ENCODE data around the gene TMPRSS6.

The TMPRSS6 gene

GRCh38 chr22:37098976-37099591 is 10.4 kb downstream of the TMPRSS6 start:
- in situ Hi-C loops (cut with HindIII; ENCODE audit: low pct_ligation_motif_present, low pct_unique_long_range_greater_than_20kb, low sequenced_read_pairs) = no loop called here
- DNase-seq = no peak

GRCh38 chr22:37097346-37097745 is 12.2 kb downstream of the TMPRSS6 start:
- no peak for DNase-seq
- in situ Hi-C loops (cut with HindIII; ENCODE audit: low pct_ligation_motif_present, low pct_unique_long_range_greater_than_20kb, low sequenced_read_pairs) = no loop called here

- in situ Hi-C loops (cut with HindIII; ENCODE audit: low pct_ligation_motif_present, low pct_unique_long_range_greater_than_20kb, low sequenced_read_pairs) = no loop called here
- no peak for DNase-seq
These were observed 14.4 kb downstream of the TMPRSS6 start for GRCh38 chr22:37095113-37095512.

- DNase-seq = no peak
- in situ Hi-C loops (cut with HindIII; ENCODE audit: low pct_ligation_motif_present, low pct_unique_long_range_greater_than_20kb, low sequenced_read_pairs) = no loop called here
These were observed 15.3 kb downstream of the TMPRSS6 start for GRCh38 chr22:37094239-37094638.

- in situ Hi-C loops (cut with HindIII; ENCODE audit: low pct_ligation_motif_present, low pct_unique_long_range_greater_than_20kb, low sequenced_read_pairs) = no loop called here
These were observed 16.5 kb downstream of the TMPRSS6 start for GRCh38 chr22:37092997-37093396.

GRCh38 chr22:37091994-37092393 is 17.5 kb downstream of the TMPRSS6 start:
- in situ Hi-C loops (cut with HindIII; ENCODE audit: low pct_ligation_motif_present, low pct_unique_long_range_greater_than_20kb, low sequenced_read_pairs) = no loop called here

More at GRCh38 chr22:37092997-37093396, 16.5 kb downstream of the TMPRSS6 start:
- DNase-seq = no peak

GRCh38 chr22:37090920-37091695 is 18.4 kb downstream of the TMPRSS6 start:
- DNase-seq = no peak
- in situ Hi-C loops (cut with HindIII; ENCODE audit: low pct_ligation_motif_present, low pct_unique_long_range_greater_than_20kb, low sequenced_read_pairs) = no loop called here

More at GRCh38 chr22:37091994-37092393, 17.5 kb downstream of the TMPRSS6 start:
- DNase-seq = no peak

- DNase-seq = peak; percentile 51
- in situ Hi-C loops (cut with HindIII; ENCODE audit: low pct_ligation_motif_present, low pct_unique_long_range_greater_than_20kb, low sequenced_read_pairs) = no loop called here
These were observed 20.1 kb downstream of the TMPRSS6 start for GRCh38 chr22:37089434-37089833.

- in situ Hi-C loops (cut with HindIII; ENCODE audit: low pct_ligation_motif_present, low pct_unique_long_range_greater_than_20kb, low sequenced_read_pairs) = no loop called here
- no peak for DNase-seq
These were observed 20.6 kb downstream of the TMPRSS6 start for GRCh38 chr22:37088750-37089408.

GRCh38 chr22:37088108-37088605 is 21.4 kb downstream of the TMPRSS6 start:
- in situ Hi-C loops (cut with HindIII; ENCODE audit: low pct_ligation_motif_present, low pct_unique_long_range_greater_than_20kb, low sequenced_read_pairs) = no loop called here
- DNase-seq = no peak

GRCh38 chr22:37086184-37086583 is 23.3 kb downstream of the TMPRSS6 start:
- DNase-seq = no peak
- in situ Hi-C loops (cut with HindIII; ENCODE audit: low pct_ligation_motif_present, low pct_unique_long_range_greater_than_20kb, low sequenced_read_pairs) = no loop called here

GRCh38 chr22:37084385-37084784 is 25.1 kb downstream of the TMPRSS6 start:
- in situ Hi-C loops (cut with HindIII; ENCODE audit: low pct_ligation_motif_present, low pct_unique_long_range_greater_than_20kb, low sequenced_read_pairs) = no loop called here
- DNase-seq = no peak

- no peak for DNase-seq
- in situ Hi-C loops (cut with HindIII; ENCODE audit: low pct_ligation_motif_present, low pct_unique_long_range_greater_than_20kb, low sequenced_read_pairs) = no loop called here
These were observed 25.6 kb downstream of the TMPRSS6 start for GRCh38 chr22:37083914-37084313.

GRCh38 chr22:37082251-37082873 is 27.2 kb downstream of the TMPRSS6 start:
- in situ Hi-C loops (cut with HindIII; ENCODE audit: low pct_ligation_motif_present, low pct_unique_long_range_greater_than_20kb, low sequenced_read_pairs) = no loop called here
- DNase-seq = no peak

- no peak for DNase-seq
- in situ Hi-C loops (cut with HindIII; ENCODE audit: low pct_ligation_motif_present, low pct_unique_long_range_greater_than_20kb, low sequenced_read_pairs) = no loop called here
These were observed 28.7 kb downstream of the TMPRSS6 start for GRCh38 chr22:37080838-37081237.

GRCh38 chr22:37080438-37080837 is 29.1 kb downstream of the TMPRSS6 start:
- no peak for DNase-seq
- in situ Hi-C loops (cut with HindIII; ENCODE audit: low pct_ligation_motif_present, low pct_unique_long_range_greater_than_20kb, low sequenced_read_pairs) = no loop called here

- no peak for DNase-seq
- in situ Hi-C loops (cut with HindIII; ENCODE audit: low pct_ligation_motif_present, low pct_unique_long_range_greater_than_20kb, low sequenced_read_pairs) = no loop called here
These were observed 29.8 kb downstream of the TMPRSS6 start for GRCh38 chr22:37079668-37080171.

- in situ Hi-C loops (cut with HindIII; ENCODE audit: low pct_ligation_motif_present, low pct_unique_long_range_greater_than_20kb, low sequenced_read_pairs) = no loop called here
- no peak for DNase-seq
These were observed 30.4 kb downstream of the TMPRSS6 start for GRCh38 chr22:37079158-37079557.

All from ACHN (cell line).